D721Med (cell line): Measurements from ENCODE around the gene COL4A3.

Source experiments
- DNase-seq: peaks from one replicate; pipeline ENCODE4 v3.0.0; 2011; ENCODE audit warnings: low spot score; ENCODE audit not compliant: insufficient read length
- FAIRE-seq: peaks from 2 replicates; lab custom pipeline; 2011; peaks lifted over from hg19 to GRCh38; lab: Jason Lieb, UNC
- TF ChIP-seq, protein P1 (sequence below): IDR thresholded peaks from 2 replicates; pipeline ENCODE4 v1.5.1; 2012; ENCODE audit warnings: mild to moderate bottlenecking, control low read depth; ENCODE audit not compliant: insufficient read depth; ENCODE audit errors: missing control alignments

Gene COL4A3

DNA sequence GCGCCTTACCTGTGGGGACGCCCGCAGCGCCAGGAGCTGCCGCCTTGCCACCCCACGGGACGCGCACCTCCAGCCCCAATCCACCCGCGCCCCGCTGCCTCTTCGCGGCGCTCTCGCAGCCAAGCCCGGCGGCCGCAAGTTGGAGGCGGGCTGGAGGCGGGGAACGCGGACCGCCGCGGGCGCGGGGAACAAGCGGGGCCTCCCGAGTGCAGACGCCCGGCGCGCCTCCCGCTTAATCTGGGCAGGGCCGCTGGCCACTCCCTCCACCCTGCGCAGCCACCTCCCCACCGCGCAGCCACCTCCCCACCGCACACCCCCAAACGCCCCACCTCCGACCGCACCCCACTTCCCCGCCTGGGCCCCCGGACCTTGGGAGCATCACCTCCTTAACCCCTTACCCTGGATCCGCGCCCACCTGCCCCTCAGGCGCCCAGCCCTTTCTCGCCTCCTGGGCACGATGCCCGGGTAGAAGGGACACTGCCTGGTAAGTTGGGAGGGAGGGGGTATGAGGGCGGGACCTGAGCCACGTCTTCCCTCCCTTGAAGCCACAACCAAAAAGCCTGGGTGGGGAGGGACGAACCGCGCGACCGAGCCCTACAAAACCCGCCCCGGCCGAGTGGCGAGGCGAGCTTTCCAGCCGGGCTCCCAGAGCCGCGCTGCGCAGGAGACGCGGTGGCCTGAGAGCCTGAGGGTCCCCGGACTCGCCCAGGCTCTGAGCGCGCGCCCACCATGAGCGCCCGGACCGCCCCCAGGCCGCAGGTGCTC lies at the start of gene COL4A3, which contains the start of gene COL4A4:
Gene COL4A3, plus strand, starts transcription at position 627 of the 765 bp plus-strand sequence. Its CDS starts 103 bp downstream, at position 730.
Gene COL4A4, minus strand, starts transcription at position 208 of the 765 bp plus-strand sequence. CDS start 16,722 bp downstream, outside the sequence.
- peak; percentile 23 for DNase-seq
- no peak for FAIRE-seq

DNA sequence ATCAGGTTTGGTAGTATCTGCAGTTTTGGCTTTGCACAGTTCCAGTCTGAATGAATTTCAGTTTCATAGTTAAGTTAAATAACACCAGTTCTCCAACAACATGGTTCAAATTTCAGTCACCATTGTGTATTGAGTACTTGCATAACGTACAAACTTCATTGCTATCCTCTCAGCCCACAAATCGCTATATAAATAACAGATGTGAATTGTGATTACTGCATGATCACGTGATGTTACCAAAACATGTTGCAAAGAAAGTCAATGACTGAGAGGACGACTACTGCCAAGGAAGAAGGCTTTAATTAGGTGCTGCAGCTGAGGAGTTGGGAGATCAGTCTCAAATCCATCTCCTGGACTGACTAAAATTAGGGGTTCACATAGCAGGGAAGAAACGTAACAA lies 48.7 kb upstream of the COL4A3 start:
- no peak for DNase-seq
- TF ChIP-seq, protein P1, sequence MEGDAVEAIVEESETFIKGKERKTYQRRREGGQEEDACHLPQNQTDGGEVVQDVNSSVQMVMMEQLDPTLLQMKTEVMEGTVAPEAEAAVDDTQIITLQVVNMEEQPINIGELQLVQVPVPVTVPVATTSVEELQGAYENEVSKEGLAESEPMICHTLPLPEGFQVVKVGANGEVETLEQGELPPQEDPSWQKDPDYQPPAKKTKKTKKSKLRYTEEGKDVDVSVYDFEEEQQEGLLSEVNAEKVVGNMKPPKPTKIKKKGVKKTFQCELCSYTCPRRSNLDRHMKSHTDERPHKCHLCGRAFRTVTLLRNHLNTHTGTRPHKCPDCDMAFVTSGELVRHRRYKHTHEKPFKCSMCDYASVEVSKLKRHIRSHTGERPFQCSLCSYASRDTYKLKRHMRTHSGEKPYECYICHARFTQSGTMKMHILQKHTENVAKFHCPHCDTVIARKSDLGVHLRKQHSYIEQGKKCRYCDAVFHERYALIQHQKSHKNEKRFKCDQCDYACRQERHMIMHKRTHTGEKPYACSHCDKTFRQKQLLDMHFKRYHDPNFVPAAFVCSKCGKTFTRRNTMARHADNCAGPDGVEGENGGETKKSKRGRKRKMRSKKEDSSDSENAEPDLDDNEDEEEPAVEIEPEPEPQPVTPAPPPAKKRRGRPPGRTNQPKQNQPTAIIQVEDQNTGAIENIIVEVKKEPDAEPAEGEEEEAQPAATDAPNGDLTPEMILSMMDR: no peak
- no peak for FAIRE-seq

More for the DNA sequence above, at the start of gene COL4A3, which contains the start of gene COL4A4:
- TF ChIP-seq, protein P1: no peak

DNA sequence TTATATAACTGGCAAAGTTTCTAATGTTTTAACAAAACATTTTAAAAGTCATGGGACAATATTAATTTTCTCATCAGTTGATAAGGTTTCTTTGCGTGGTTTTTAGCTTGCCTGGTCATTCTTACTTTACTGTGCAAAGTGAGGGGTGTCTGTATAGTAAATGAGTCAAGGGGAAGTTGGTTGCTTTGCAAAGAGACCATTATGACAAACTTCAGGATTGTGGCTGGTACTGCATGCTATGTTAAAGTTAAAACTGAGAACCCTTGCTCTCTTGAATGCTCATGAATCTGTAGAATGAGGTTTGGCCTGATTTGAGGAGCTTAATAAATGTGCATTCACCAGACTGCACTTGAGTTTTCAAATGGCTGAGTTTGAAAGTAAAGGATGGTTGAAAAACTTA lies 47.4 kb upstream of the COL4A3 start:
- TF ChIP-seq, protein P1: no peak
- no peak for DNase-seq
- FAIRE-seq: no peak

DNA sequence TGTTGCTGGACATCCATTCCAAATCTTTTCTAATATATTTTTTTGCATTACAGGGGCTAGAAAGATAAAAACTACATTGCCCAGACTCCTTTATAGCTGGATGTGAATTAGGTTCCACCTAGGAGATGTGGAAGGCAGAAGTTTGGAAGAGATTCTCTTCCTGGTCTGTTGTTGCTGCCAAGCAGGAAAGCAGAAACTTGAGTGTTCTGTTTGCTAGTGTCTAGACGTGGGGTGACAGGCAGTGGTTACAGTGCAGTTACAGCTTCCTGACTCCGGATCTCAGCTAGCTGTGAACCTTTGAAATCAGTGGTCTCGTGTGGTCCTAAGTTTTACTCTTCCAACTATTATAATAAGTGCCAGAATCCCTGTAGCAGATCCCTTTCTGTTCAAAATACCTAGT lies 46.6 kb upstream of the COL4A3 start:
- FAIRE-seq: no peak
- DNase-seq: no peak
- TF ChIP-seq, protein P1: no peak

DNA sequence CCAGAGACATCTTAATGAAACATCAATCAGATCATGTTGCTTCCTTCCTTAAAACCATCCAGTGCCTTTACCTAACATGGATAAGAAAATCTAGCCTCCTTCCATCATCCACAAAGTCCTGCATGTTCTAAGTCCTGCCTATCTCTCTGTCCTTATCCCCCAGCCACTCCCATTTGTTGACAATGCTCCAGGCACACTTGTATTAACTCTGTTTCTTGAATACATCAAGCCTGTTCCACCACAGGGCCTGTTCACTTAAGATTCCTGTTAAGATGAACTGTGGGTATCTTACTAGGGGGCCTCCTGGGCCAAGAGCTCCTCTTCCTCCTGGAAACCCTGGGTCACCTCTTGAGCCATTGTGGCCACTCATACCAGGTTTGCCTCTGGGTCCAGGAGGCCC lies 46.1 kb upstream of the COL4A3 start:
- FAIRE-seq: no peak
- TF ChIP-seq, protein P1: no peak
- no peak for DNase-seq

DNA sequence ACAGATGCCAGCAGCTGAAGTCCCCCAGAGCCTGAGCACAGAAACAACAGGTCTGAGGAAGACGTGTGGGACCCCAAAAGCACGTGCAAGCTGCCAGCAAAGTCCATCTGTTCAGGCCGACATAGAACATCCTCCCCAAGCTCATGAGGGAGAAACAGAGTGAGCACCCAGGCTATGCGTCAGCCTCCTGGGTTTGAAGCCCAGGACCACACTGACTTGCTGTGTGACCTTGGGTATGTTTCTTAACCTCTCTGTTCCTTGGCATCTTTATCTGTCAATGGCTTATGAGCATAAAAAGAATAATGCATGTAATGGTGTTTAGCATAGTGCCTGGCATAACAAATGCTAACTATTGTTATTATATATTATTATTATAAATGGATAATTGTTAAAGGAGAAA lies 40.7 kb upstream of the COL4A3 start:
- TF ChIP-seq, protein P1: no peak
- FAIRE-seq: no peak
- no peak for DNase-seq

DNA sequence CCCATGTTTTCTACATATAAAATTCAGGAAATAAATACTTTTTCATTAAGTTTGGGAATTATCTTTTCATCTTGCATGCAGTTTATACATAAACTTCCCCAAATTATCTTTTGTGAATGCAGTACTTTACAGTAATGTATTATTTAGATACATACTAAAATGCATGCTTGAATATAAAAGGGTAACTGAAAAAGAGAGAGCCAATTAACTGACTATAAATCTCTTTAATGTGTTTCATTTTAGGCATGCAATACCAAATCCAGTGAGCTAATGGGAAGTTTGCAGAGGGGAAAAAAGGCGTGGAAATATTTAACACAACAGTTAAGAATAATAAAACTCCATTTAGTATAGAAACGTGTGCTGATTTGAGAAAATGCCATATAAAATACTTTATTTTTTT lies 39.6 kb upstream of the COL4A3 start:
- TF ChIP-seq, protein P1: no peak
- FAIRE-seq (no peak), DNase-seq (no peak)
